ENCODE results near the gene MLST8.

MLST8 gene

GRCh38 chr16:2233872-2234812 lies 28.9 kb downstream of the MLST8 start:
- no peak for TF ChIP-seq NFRKB (IDR thresholded peaks at IDR 0.05)
- no peak for TF ChIP-seq FOXA1 (IDR thresholded peaks at IDR 0.05)

GRCh38 chr16:2234813-2235170 lies 29.5 kb downstream of the MLST8 start:
- CTCF ChIA-PET, result no interaction called here
- POLR2A ChIA-PET, result no interaction called here
- TF ChIP-seq NFRKB (IDR thresholded peaks at IDR 0.05) (no peak), PKNOX1 (IDR thresholded peaks at IDR 0.05) (no peak), BHLHE40 (IDR thresholded peaks at IDR 0.05; ENCODE audit: borderline replicate concordance) (no peak)
- DNase-seq (ENCODE audit: extremely low spot score), result no peak

More at GRCh38 chr16:2233872-2234812, 28.9 kb downstream of the MLST8 start:
- ChIA-PET POLR2A (no interaction called here), CTCF (no interaction called here)
- no peak for DNase-seq (ENCODE audit: extremely low spot score)

- TF ChIP-seq SUZ12 (IDR thresholded peaks at IDR 0.05) (no peak), BHLHE40 (IDR thresholded peaks at IDR 0.05; ENCODE audit: borderline replicate concordance) (no peak), FOXM1 (IDR thresholded peaks at IDR 0.05; ENCODE audit: borderline replicate concordance) (no peak), SP1 (IDR thresholded peaks at IDR 0.05) (no peak), ELF4 (IDR thresholded peaks at IDR 0.05) (no peak), CTBP1 (IDR thresholded peaks at IDR 0.05; ENCODE audit: borderline replicate concordance) (no peak), HDGF (IDR thresholded peaks at IDR 0.05; ENCODE audit: borderline replicate concordance) (no peak), LEF1 (IDR thresholded peaks at IDR 0.05; ENCODE audit: borderline replicate concordance) (no peak), ARNT (IDR thresholded peaks at IDR 0.05) (no peak), TARDBP (IDR thresholded peaks at IDR 0.05) (no peak), L3MBTL2 (conservative IDR thresholded peaks at IDR 0.05) (no peak)
- no peak for DNase-seq (ENCODE audit: extremely low spot score)
- ChIA-PET POLR2A (no interaction called here), CTCF (no interaction called here)
Measured at GRCh38 chr16:2235234-2235651, 30.0 kb downstream of the MLST8 start.

- CTCF ChIA-PET, result no interaction called here
- POLR2A ChIA-PET, result interaction anchor here (0.6 to 1.4 kb wide), 3 partner anchors 12 to 81 kb away, joined by 3 to 4 read pairs (median 3); partner anchors contain the start of gene TRAF7
- DNase-seq (ENCODE audit: extremely low spot score), result no peak
- TF ChIP-seq HDGF (IDR thresholded peaks at IDR 0.05; ENCODE audit: borderline replicate concordance) (no peak), PKNOX1 (IDR thresholded peaks at IDR 0.05) (no peak), TARDBP (IDR thresholded peaks at IDR 0.05) (no peak), L3MBTL2 (conservative IDR thresholded peaks at IDR 0.05) (no peak)
Measured at GRCh38 chr16:2235695-2236336, 30.6 kb downstream of the MLST8 start.

- ChIA-PET POLR2A (interaction anchor here (0.6 to 1.4 kb wide), 4 partner anchors 13 to 81 kb away, joined by 3 to 4 read pairs (median 4); partner anchors contain the start of genes ECI1 and TRAF7), CTCF (no interaction called here)
- no peak for DNase-seq (ENCODE audit: extremely low spot score)
Measured at GRCh38 chr16:2236337-2237101, 31.3 kb downstream of the MLST8 start, which contains the start of gene DNASE1L2. DNASE1L2 (plus strand) TSS chr16:2236444; CDS start chr16:2236817, 373 bp downstream.

More at GRCh38 chr16:2236337-2237101, 31.3 kb downstream of the MLST8 start, which contains the start of gene DNASE1L2:
- TF ChIP-seq TARDBP (IDR thresholded peaks at IDR 0.05), result no peak
- TF ChIP-seq SUZ12 (IDR thresholded peaks at IDR 0.05), result no peak
- TF ChIP-seq CTBP1 (IDR thresholded peaks at IDR 0.05; ENCODE audit: borderline replicate concordance), result no peak
- no peak for TF ChIP-seq FOXK2 (IDR thresholded peaks at IDR 0.05)
- TF ChIP-seq ARNT (IDR thresholded peaks at IDR 0.05), result no peak
- TF ChIP-seq NFRKB (IDR thresholded peaks at IDR 0.05), result no peak
- TF ChIP-seq FOXM1 (IDR thresholded peaks at IDR 0.05; ENCODE audit: borderline replicate concordance), result no peak
- no peak for TF ChIP-seq LEF1 (IDR thresholded peaks at IDR 0.05; ENCODE audit: borderline replicate concordance)
- no peak for TF ChIP-seq PKNOX1 (IDR thresholded peaks at IDR 0.05)
- no peak for TF ChIP-seq ZNF384 (IDR thresholded peaks at IDR 0.05)
- no peak for TF ChIP-seq ELF4 (IDR thresholded peaks at IDR 0.05)
- no peak for TF ChIP-seq HDGF (IDR thresholded peaks at IDR 0.05; ENCODE audit: borderline replicate concordance)
- TF ChIP-seq SP1 (IDR thresholded peaks at IDR 0.05), result no peak
- no peak for TF ChIP-seq L3MBTL2 (conservative IDR thresholded peaks at IDR 0.05)
- TF ChIP-seq BHLHE40 (IDR thresholded peaks at IDR 0.05; ENCODE audit: borderline replicate concordance), result no peak
